IMR-90 (cell line): ENCODE data around the gene FNDC3B. TPM values are rescaled to one million over a fixed set of nuclear protein-coding genes. Genes with fewer than 3 reads are reported as not detected.
"Not testable (repeated sequence)": the region's sequence is repeated elsewhere in the genome, so short reads cannot be mapped to it uniquely, and the experiment has no call there.

ENCODE experiments used
- ATAC-seq: fragments of 200-7000 bp; cut with Tn5 transposase; 2 replicates; pipeline ENCODE4 v1.9.1; 2020; ENCODE audit warnings: low read depth, mild to moderate bottlenecking, moderate library complexity
- BruUV-seq: library from RNA; stranded (reverse); fragments of 400-500 nt; replicated peaks from 2 replicates; lab custom pipeline; 2021; lab: Mats Ljungman, UMichigan
- CTCF ChIA-PET: fragments of 300-600 bp; formaldehyde crosslinking; extraction: SDS; loops from one replicate; lab custom pipeline; 2021; ENCODE audit warnings: antibody characterized with exemption; lab: Yijun Ruan, JAX
- POLR2A ChIA-PET: fragments of 300-600 bp; sonication (Branson Sonifier 250); formaldehyde crosslinking; loops from one replicate; lab custom pipeline; 2022; ENCODE audit warnings: antibody characterized with exemption; ENCODE audit not compliant: unreplicated experiment; lab: Charles Lee
- DNase-seq: peaks from one replicate; pipeline ENCODE4 v3.0.0; 2013
- H2AFZ ChIP-seq: replicated peaks from 2 replicates; pipeline ENCODE3; 2013; ENCODE audit warnings: low read length, mild to moderate bottlenecking; ENCODE audit not compliant: poor library complexity
- H2AK5ac ChIP-seq: 2 replicates; pipeline ENCODE4 v1.6.1; 2013; ENCODE audit warnings: low read depth, low read length, inconsistent platforms
- H2AK9ac ChIP-seq: replicated peaks from 2 replicates; pipeline ENCODE3; 2013; ENCODE audit warnings: mild to moderate bottlenecking, low read depth, low read length, moderate library complexity; ENCODE audit not compliant: poor library complexity
- H2BK120ac ChIP-seq: 2 replicates; pipeline ENCODE4 v1.6.1; 2013; ENCODE audit warnings: low read depth, low read length, inconsistent platforms
- H2BK15ac ChIP-seq: 3 replicates; pipeline ENCODE4 v1.6.1; 2013; ENCODE audit warnings: low read depth, low read length, inconsistent platforms
- H2BK20ac ChIP-seq: 2 replicates; pipeline ENCODE4 v1.6.1; 2013; ENCODE audit warnings: low read depth, mild to moderate bottlenecking, inconsistent platforms, low read length, moderate library complexity
- H2BK5ac ChIP-seq: 2 replicates; pipeline ENCODE4 v1.6.1; 2013; ENCODE audit warnings: mild to moderate bottlenecking, low read depth, low read length, inconsistent platforms; ENCODE audit not compliant: poor library complexity, severe bottlenecking
- H3K14ac ChIP-seq: replicated peaks from 2 replicates; pipeline ENCODE4 v1.6.1; 2013; ENCODE audit warnings: low read depth, low read length, inconsistent platforms
- H3K18ac ChIP-seq: 2 replicates; pipeline ENCODE4 v1.6.1; 2013; ENCODE audit warnings: low read depth, low read length, control low read depth
- H3K23ac ChIP-seq: 2 replicates; pipeline ENCODE4 v1.6.1; 2013; ENCODE audit warnings: low read depth, low read length, inconsistent platforms
- H3K27ac ChIP-seq: 2 replicates; pipeline ENCODE4 v1.5.1; 2013; ENCODE audit warnings: mild to moderate bottlenecking, control low read depth, low read length; ENCODE audit not compliant: insufficient read depth
- H3K27me3 ChIP-seq: 2 replicates; pipeline ENCODE4 v1.6.1; 2013; ENCODE audit warnings: low read length; ENCODE audit not compliant: control insufficient read depth, insufficient read depth
- H3K36me3 ChIP-seq: 2 replicates; pipeline ENCODE4 v1.6.1; 2013; ENCODE audit warnings: low read length, mixed read lengths; ENCODE audit not compliant: control insufficient read depth, insufficient read depth
- H3K4ac ChIP-seq: 2 replicates; pipeline ENCODE4 v1.6.1; 2013; ENCODE audit warnings: low read depth, low read length, inconsistent platforms
- H3K4me1 ChIP-seq: 2 replicates; pipeline ENCODE4 v1.6.1; 2013; ENCODE audit warnings: low read length, mixed read lengths; ENCODE audit not compliant: control insufficient read depth, insufficient read depth
- H3K4me2 ChIP-seq: 2 replicates; pipeline ENCODE4 v1.6.1; 2013; ENCODE audit warnings: low read depth, mild to moderate bottlenecking, control low read depth, low read length, moderate library complexity
- H3K4me3 ChIP-seq: 2 replicates; pipeline ENCODE4 v1.5.1; 2013; ENCODE audit warnings: low read depth, mild to moderate bottlenecking, control low read depth, low read length, moderate library complexity; ENCODE audit not compliant: insufficient read depth
- H3K56ac ChIP-seq: 2 replicates; pipeline ENCODE4 v1.6.1; 2013; ENCODE audit warnings: low read length, inconsistent platforms; ENCODE audit not compliant: insufficient read depth; ENCODE audit errors: extremely low read depth
- H3K79me1 ChIP-seq, 2 experiments: 2 replicates each; pipeline ENCODE4 v1.6.1; 2013; ENCODE audit warnings: low read length in 2 of 2, inconsistent platforms in 1 of 2, low read depth in 1 of 2
- H3K9ac ChIP-seq: 2 replicates; pipeline ENCODE4 v1.6.1; 2013; ENCODE audit warnings: low read depth, low read length, control low read depth
- H3K9me1 ChIP-seq: 2 replicates; pipeline ENCODE4 v1.6.1; 2013; ENCODE audit warnings: low read length, inconsistent platforms; ENCODE audit not compliant: insufficient read depth
- H3K9me3 ChIP-seq: 2 replicates; pipeline ENCODE4 v1.6.1; 2013; ENCODE audit warnings: low read length; ENCODE audit not compliant: control insufficient read depth, insufficient read depth
- H4K20me1 ChIP-seq: 2 replicates; pipeline ENCODE4 v1.6.1; 2013; ENCODE audit warnings: low read length, inconsistent platforms; ENCODE audit not compliant: insufficient read depth
- H4K5ac ChIP-seq: 2 replicates; pipeline ENCODE4 v1.6.1; 2013; ENCODE audit warnings: mild to moderate bottlenecking, low read depth, low read length, control low read depth
- H4K8ac ChIP-seq, 2 experiments: 2 replicates each; pipeline ENCODE4 v1.6.1; 2013; ENCODE audit warnings: low read depth in 2 of 2, low read length in 2 of 2, control low read depth in 1 of 2, inconsistent platforms in 1 of 2
- H4K91ac ChIP-seq: 2 replicates; pipeline ENCODE4 v1.6.1; 2013; ENCODE audit warnings: low read depth, low read length, inconsistent platforms; ENCODE audit not compliant: insufficient read depth
- CEBPB ChIP-seq: IDR thresholded peaks from 2 replicates; pipeline ENCODE4 v1.6.1; 2012; ENCODE audit warnings: low read depth, low read length, improper control_type of control experiment
- MAZ ChIP-seq: IDR thresholded peaks from 2 replicates; pipeline ENCODE4 v1.6.1; 2012; ENCODE audit warnings: low read depth, mild to moderate bottlenecking, low read length, improper control_type of control experiment, moderate library complexity, borderline replicate concordance
- WGBS, 2 experiments: methylation state at CpG; one replicate each; pipeline versions ENCODE4 v1.1.5 to v1.1.7; 2013; ENCODE audit warnings: missing lambda C conversion rate in 2 of 2; ENCODE audit not compliant: insufficient read length in 1 of 2; ENCODE audit errors: extremely low coverage in 2 of 2; 5-methylcytosine and 5-hydroxymethylcytosine counted together
- dilution Hi-C: fragments of 300-500 bp; cut with HindIII; formaldehyde crosslinking; loops from one replicate; pipeline ENCODE4 v1.14.3; 2018; ENCODE audit warnings: low sequenced_read_pairs; ENCODE audit not compliant: unreplicated experiment
- in situ Hi-C: fragments of 300-500 bp; cut with MboI; formaldehyde crosslinking; loops from 3 replicates; pipeline ENCODE4 v1.14.3; 2019; ENCODE audit warnings: low sequenced_read_pairs, inconsistent platforms, mixed read lengths
- intact Hi-C: fragments of 100-400 bp; cut with micrococcal nuclease; formaldehyde crosslinking; loops from 2 replicates; pipeline ENCODE4 v1.10.0; 2022
- polyA plus RNA-seq, 3 experiments: library from polyadenylated mRNA; depleted of rRNA; stranded (reverse); fragments of >200 nt; gene quantifications; 2 replicates each; pipeline ENCODE4 v1.2.3, GENCODE V29; 2012; ENCODE audit warnings: low replicate concordance in 1 of 3
- total RNA-seq: library from RNA; depleted of rRNA; stranded (reverse); fragments of >200 nt; gene quantifications from 2 replicates; pipeline ENCODE4 v1.2.3, GENCODE V29; 2012
- TF ChIP-seq, protein P1 (sequence below): fragments of 150-350 bp; IDR thresholded peaks from 2 replicates; pipeline ENCODE4 v1.6.1; 2016; ENCODE audit warnings: low read depth, mild to moderate bottlenecking, low read length, moderate library complexity, borderline replicate concordance

FNDC3B gene
- total and polyA plus RNA-seq, 2 of the 4 experiments (the other 2 are of a cell fraction): 23.9 to 150 TPM

DNA sequence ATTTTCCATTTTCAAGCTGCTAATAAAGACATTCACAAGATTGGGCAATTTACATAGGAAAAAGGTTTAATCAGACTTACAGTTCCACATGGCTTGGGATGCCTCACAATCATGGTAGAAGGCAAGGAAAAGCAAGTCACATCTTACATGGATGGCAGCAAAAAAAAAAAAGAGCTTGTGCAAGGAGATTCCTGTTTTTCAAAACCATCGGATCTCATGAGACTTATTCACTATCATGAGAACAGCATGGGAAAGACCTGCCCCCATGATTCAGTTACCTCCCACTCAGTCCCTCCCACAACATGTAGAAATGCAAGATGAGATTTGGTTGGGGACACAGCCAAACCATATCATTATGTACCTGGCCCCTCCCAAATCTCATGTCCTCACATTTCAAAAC lies 202.0 kb downstream of the FNDC3B start:
- H3K9me3 ChIP-seq: peaks cover 5% of the 10 kb centered on the region
- H2AK9ac ChIP-seq: no peak overlapping the region
- ChIA-PET CTCF (interaction anchor here (0.8 kb wide), 1 partner anchor 9 kb away, joined by 3 read pairs; no protein-coding TSS in a partner anchor), POLR2A (no interaction called here)
- ATAC-seq (no peak), DNase-seq (no peak)
- H4K20me1 ChIP-seq: peaks cover 48% of the 10 kb centered on the region
- no peak overlapping the region for H3K4me2 ChIP-seq
- H3K27ac ChIP-seq: no peak overlapping the region
- peaks cover 42 to 88% of the 10 kb centered on the region in 2 experiments for H3K79me1 ChIP-seq
- no peak overlapping the region for H3K23ac ChIP-seq
- H4K91ac ChIP-seq: no peak overlapping the region
- dilution Hi-C loops: no loop called here
- no CpG with 5 or more reads among the region's 1 CpG for WGBS, 2 experiments
- no peak overlapping the region for H2BK120ac ChIP-seq
- no peaks in the 10 kb centered on the region for H3K27me3 ChIP-seq
- H3K4ac ChIP-seq: no peak overlapping the region
- peaks cover 5% of the 10 kb centered on the region; the same call in 1 of the 2 replicates for H3K4me1 ChIP-seq
- no peak overlapping the region for H2BK15ac ChIP-seq
- H4K5ac ChIP-seq: no peak overlapping the region
- in situ Hi-C loops: no loop called here
- peaks cover 21% of the 10 kb centered on the region for H3K36me3 ChIP-seq
- no peak overlapping the region for H3K18ac ChIP-seq
- intact Hi-C loops: no loop called here
- no peak overlapping the region for H4K8ac ChIP-seq
- no peak overlapping the region for H3K56ac ChIP-seq
- H2BK5ac ChIP-seq: no peak overlapping the region
- H3K14ac ChIP-seq: no peak overlapping the region
- H2AFZ ChIP-seq: no peak overlapping the region
- BruUV-seq: no TSS peak
- no peak overlapping the region for H3K4me3 ChIP-seq
- no peak overlapping the region for H2BK20ac ChIP-seq
- H2AK5ac ChIP-seq: no peak overlapping the region
- TF ChIP-seq MAZ (no peak), CEBPB (no peak)
- TF ChIP-seq, protein P1, sequence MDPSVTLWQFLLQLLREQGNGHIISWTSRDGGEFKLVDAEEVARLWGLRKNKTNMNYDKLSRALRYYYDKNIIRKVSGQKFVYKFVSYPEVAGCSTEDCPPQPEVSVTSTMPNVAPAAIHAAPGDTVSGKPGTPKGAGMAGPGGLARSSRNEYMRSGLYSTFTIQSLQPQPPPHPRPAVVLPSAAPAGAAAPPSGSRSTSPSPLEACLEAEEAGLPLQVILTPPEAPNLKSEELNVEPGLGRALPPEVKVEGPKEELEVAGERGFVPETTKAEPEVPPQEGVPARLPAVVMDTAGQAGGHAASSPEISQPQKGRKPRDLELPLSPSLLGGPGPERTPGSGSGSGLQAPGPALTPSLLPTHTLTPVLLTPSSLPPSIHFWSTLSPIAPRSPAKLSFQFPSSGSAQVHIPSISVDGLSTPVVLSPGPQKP: no peak
- H3K9me1 ChIP-seq: peaks cover 14% of the 10 kb centered on the region
- no peak overlapping the region for H3K9ac ChIP-seq

DNA sequence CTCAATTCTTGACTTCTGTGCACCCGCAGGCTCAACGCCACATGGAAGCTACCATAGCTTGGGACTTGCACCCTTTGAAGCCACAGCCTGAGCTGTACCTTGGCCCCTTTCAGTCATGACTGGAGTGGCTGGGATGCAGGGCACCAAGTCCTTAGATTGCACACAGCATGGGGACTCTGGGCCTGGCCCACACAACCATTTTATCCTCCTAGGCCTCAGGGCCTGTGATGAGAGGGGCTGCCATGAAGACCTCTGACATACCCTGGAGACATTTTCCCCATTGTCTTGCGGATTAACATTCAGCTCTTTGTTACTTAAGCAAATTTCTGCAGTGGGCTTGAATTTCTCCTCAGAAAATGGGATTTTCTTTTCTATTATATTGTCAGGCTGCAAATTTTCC lies 203.1 kb downstream of the FNDC3B start:
- CTCF ChIA-PET: interaction anchor here (0.7 kb wide), 1 partner anchor 17 kb away, joined by 3 read pairs; no protein-coding TSS in a partner anchor

More for the DNA sequence above, 203.1 kb downstream of the FNDC3B start:
- intact Hi-C loops, dilution Hi-C loops, H2AK9ac ChIP-seq, H2BK5ac ChIP-seq, H4K8ac ChIP-seq, H2BK15ac ChIP-seq, H3K14ac ChIP-seq, H3K27ac ChIP-seq, H4K91ac ChIP-seq, H3K18ac ChIP-seq, ATAC-seq, H3K4me3 ChIP-seq, H2BK20ac ChIP-seq, H3K23ac ChIP-seq, H3K56ac ChIP-seq, H2AK5ac ChIP-seq, H3K4ac ChIP-seq, DNase-seq, in situ Hi-C loops, POLR2A ChIA-PET, H2BK120ac ChIP-seq, BruUV-seq, H2AFZ ChIP-seq, H3K9ac ChIP-seq, H4K5ac ChIP-seq, H3K4me2 ChIP-seq, H3K4me1 ChIP-seq, H3K9me3 ChIP-seq, H3K27me3 ChIP-seq: not testable (repeated sequence)
- Histone ChIP-seq H3K79me1 (peaks cover 42 to 88% of the 10 kb centered on the region in 2 experiments), H3K9me1 (peaks cover 11% of the 10 kb centered on the region), H4K20me1 (peaks cover 48% of the 10 kb centered on the region), H3K36me3 (peaks cover 24% of the 10 kb centered on the region)
- WGBS, 2 experiments: 100% methylated on average over 1 of the region's 3 CpGs; no CpG with 5 or more reads in 1 of the 2 experiments
